H1 (cell line): Measurements from ENCODE around the gene SLC3A2. TPM values are rescaled to one million over a fixed set of nuclear protein-coding genes. Genes with fewer than 3 reads are reported as not detected.

Experiments used
- BRCA1 ChIP-seq: IDR thresholded peaks from 2 replicates; pipeline ENCODE4 v1.6.1; 2012; ENCODE audit warnings: low read depth, low read length, improper control_type of control experiment
- CBX5 ChIP-seq: fragments of 300-800, 300-1000 bp; sonication (generic); IDR thresholded peaks from 2 replicates; pipeline ENCODE4 v1.7.1; 2016; ENCODE audit warnings: antibody characterized with exemption, low read length, low read depth
- CBX8 ChIP-seq: fragments of 300-800, 300-1000 bp; sonication (generic); IDR thresholded peaks from 2 replicates; pipeline ENCODE4 v1.7.1; 2016; ENCODE audit warnings: low read depth, low read length, borderline replicate concordance
- EGR1 ChIP-seq: IDR thresholded peaks from 2 replicates; pipeline ENCODE4 v1.6.1; 2011; ENCODE audit warnings: low read depth, low read length, borderline replicate concordance
- EZH2 ChIP-seq: fragments of 200-600 bp; sonication (generic); IDR thresholded peaks from 2 replicates; pipeline ENCODE4 v1.7.1; 2012; ENCODE audit warnings: low read depth, mild to moderate bottlenecking, moderate library complexity, low read length, inconsistent platforms; ENCODE audit not compliant: severe bottlenecking
- GABPA ChIP-seq: IDR thresholded peaks from 2 replicates; pipeline ENCODE4 v1.6.1; 2011; ENCODE audit warnings: mild to moderate bottlenecking, low read length, moderate library complexity, borderline replicate concordance; ENCODE audit not compliant: insufficient read depth
- JUN ChIP-seq: IDR thresholded peaks from 2 replicates; pipeline ENCODE4 v1.6.1; 2011; ENCODE audit warnings: low read depth, mild to moderate bottlenecking, improper control_type of control experiment, low read length
- JUND ChIP-seq: IDR thresholded peaks from 2 replicates; pipeline ENCODE4 v1.6.1; 2011; ENCODE audit warnings: mild to moderate bottlenecking, improper control_type of control experiment, low read length
- KDM1A ChIP-seq: fragments of 200-600, 300-600 bp; sonication (generic); IDR thresholded peaks from 2 replicates; pipeline ENCODE4 v1.7.1; 2016; ENCODE audit warnings: mild to moderate bottlenecking, low read length, borderline replicate concordance
- KDM4A ChIP-seq: IDR thresholded peaks from one replicate; pipeline ENCODE4 v1.7.1; 2012; ENCODE audit warnings: low read depth, mild to moderate bottlenecking, moderate library complexity, low read length, inconsistent platforms; ENCODE audit not compliant: severe bottlenecking
- NANOG ChIP-seq: IDR thresholded peaks from 2 replicates; pipeline ENCODE4 v1.6.1; 2011; ENCODE audit warnings: low read length, low read depth, mild to moderate bottlenecking, inconsistent platforms; ENCODE audit not compliant: insufficient read depth, poor library complexity, severe bottlenecking
- PHF8 ChIP-seq: fragments of 200-600 bp; sonication (generic); conservative IDR thresholded peaks from 2 replicates; pipeline ENCODE4 v1.7.1; 2012; ENCODE audit warnings: low read depth, mild to moderate bottlenecking, inconsistent platforms, low read length, moderate library complexity
- POLR2A ChIP-seq, 2 experiments: IDR thresholded peaks; 1 replicate in 1 of 2; 2 replicates in 1 of 2; pipeline ENCODE4 v1.6.1; 2011; ENCODE audit warnings: low read depth in 2 of 2, low read length in 2 of 2, mild to moderate bottlenecking in 2 of 2; ENCODE audit errors: control extremely low read depth in 1 of 2
- POLR2AphosphoS5 ChIP-seq: IDR thresholded peaks from 2 replicates; pipeline ENCODE4 v1.6.1; 2011; ENCODE audit warnings: low read depth, low read length
- POU5F1 ChIP-seq: IDR thresholded peaks from 2 replicates; pipeline ENCODE4 v1.6.1; 2011; ENCODE audit warnings: low read depth, mild to moderate bottlenecking, low read length, moderate library complexity
- RBBP5 ChIP-seq: IDR thresholded peaks from 2 replicates; pipeline ENCODE4 v1.7.1; 2012; ENCODE audit warnings: low read depth, mild to moderate bottlenecking, inconsistent platforms, low read length, moderate library complexity, borderline replicate concordance
- SIX5 ChIP-seq: IDR thresholded peaks from 2 replicates; pipeline ENCODE4 v1.6.1; 2011; ENCODE audit warnings: mild to moderate bottlenecking, low read depth, low read length
- SP1 ChIP-seq: IDR thresholded peaks from 2 replicates; pipeline ENCODE4 v1.6.1; 2011; ENCODE audit warnings: low read depth, low read length
- SP2 ChIP-seq: IDR thresholded peaks from 2 replicates; pipeline ENCODE4 v1.6.1; 2012; ENCODE audit warnings: mild to moderate bottlenecking, low read length, inconsistent platforms
- SUZ12 ChIP-seq: fragments of 200-600 bp; sonication (generic); IDR thresholded peaks from 2 replicates; pipeline ENCODE4 v1.6.1; 2012; ENCODE audit warnings: mild to moderate bottlenecking, inconsistent platforms, low read length, moderate library complexity, mixed read lengths
- TBP ChIP-seq: IDR thresholded peaks from 2 replicates; pipeline ENCODE4 v1.6.1; 2011; ENCODE audit warnings: low read depth, low read length, improper control_type of control experiment
- TEAD4 ChIP-seq: IDR thresholded peaks from 2 replicates; pipeline ENCODE4 v1.6.1; 2012; ENCODE audit warnings: low read depth, low read length, inconsistent platforms, mixed read lengths
- polyA plus RNA-seq, 7 experiments: library from polyadenylated mRNA; depleted of rRNA in 3 of 7; stranded (reverse) in 5 of 7; unstranded in 2 of 7; fragments of >200 nt in 5 of 7; fragments of 200-250 nt in 2 of 7; gene quantifications; 1 replicate in 5 of 7; 2 replicates in 1 of 7; 4 replicates in 1 of 7; pipeline versions ENCODE4 v1.2.1 to v1.2.3, GENCODE V29; 2011 to 2013; ENCODE audit warnings: missing spikeins in 2 of 7, mixed read lengths in 2 of 7
- total RNA-seq: library from RNA; stranded (reverse); fragmentation: NEBNext Ultra II Directional; extraction: Animal tissue kit (Norgen Biotek cat#: 25700); gene quantifications from 2 replicates; pipeline ENCODE4 v1.2.1, GENCODE V29; 2021
- TF ChIP-seq, protein P1 (sequence below): IDR thresholded peaks from 2 replicates; pipeline ENCODE4 v1.6.1; 2011; ENCODE audit warnings: low read length, improper control_type of control experiment
- TF ChIP-seq, protein P2 (sequence below): IDR thresholded peaks from 2 replicates; pipeline ENCODE4 v1.6.1; 2012; ENCODE audit warnings: inconsistent platforms

Gene SLC3A2
- total and polyA plus RNA-seq, 2 of the 8 experiments (the other 6 are each of a cell fraction or from before 2014, with no cell fraction given): 410 to 435 TPM

GRCh38 chr11:62922653-62923431 lies 42.1 kb downstream of the SLC3A2 start (continued):
- TF ChIP-seq BRCA1: no peak
- TF ChIP-seq PHF8: no peak
- no peak for TF ChIP-seq CBX8
- TF ChIP-seq POU5F1: no peak
- TF ChIP-seq KDM1A: peak; percentile 41; the same call in 1 of the 2 replicates
- TF ChIP-seq POLR2AphosphoS5: no peak
- no peak for TF ChIP-seq CBX5
- TF ChIP-seq JUN: no peak
- TF ChIP-seq EZH2: peak; percentile 3
- no peak for TF ChIP-seq EGR1
- no peak for TF ChIP-seq POLR2A (IDR thresholded peaks at IDR 0.05; ENCODE audit: control extremely low read depth in 1 of 2, low read depth in 2 of 2, low read length in 2 of 2)
- TF ChIP-seq SUZ12: no peak
- TF ChIP-seq SP1: no peak
- no peak for TF ChIP-seq GABPA
- TF ChIP-seq, protein P1, sequence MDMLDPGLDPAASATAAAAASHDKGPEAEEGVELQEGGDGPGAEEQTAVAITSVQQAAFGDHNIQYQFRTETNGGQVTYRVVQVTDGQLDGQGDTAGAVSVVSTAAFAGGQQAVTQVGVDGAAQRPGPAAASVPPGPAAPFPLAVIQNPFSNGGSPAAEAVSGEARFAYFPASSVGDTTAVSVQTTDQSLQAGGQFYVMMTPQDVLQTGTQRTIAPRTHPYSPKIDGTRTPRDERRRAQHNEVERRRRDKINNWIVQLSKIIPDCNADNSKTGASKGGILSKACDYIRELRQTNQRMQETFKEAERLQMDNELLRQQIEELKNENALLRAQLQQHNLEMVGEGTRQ: no peak
- TF ChIP-seq, protein P2, sequence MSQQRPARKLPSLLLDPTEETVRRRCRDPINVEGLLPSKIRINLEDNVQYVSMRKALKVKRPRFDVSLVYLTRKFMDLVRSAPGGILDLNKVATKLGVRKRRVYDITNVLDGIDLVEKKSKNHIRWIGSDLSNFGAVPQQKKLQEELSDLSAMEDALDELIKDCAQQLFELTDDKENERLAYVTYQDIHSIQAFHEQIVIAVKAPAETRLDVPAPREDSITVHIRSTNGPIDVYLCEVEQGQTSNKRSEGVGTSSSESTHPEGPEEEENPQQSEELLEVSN: peak; percentile 12; the same call in 1 of the 2 replicates
- no peak for TF ChIP-seq TBP
- no peak for TF ChIP-seq NANOG
- no peak for TF ChIP-seq SP2
- TF ChIP-seq RBBP5: no peak
- no peak for TF ChIP-seq KDM4A
- no peak for TF ChIP-seq TEAD4
- no peak for TF ChIP-seq JUND
- no peak for TF ChIP-seq SIX5
